ENCODE measurements around the gene SEMA3F.

SEMA3F gene

DNA sequence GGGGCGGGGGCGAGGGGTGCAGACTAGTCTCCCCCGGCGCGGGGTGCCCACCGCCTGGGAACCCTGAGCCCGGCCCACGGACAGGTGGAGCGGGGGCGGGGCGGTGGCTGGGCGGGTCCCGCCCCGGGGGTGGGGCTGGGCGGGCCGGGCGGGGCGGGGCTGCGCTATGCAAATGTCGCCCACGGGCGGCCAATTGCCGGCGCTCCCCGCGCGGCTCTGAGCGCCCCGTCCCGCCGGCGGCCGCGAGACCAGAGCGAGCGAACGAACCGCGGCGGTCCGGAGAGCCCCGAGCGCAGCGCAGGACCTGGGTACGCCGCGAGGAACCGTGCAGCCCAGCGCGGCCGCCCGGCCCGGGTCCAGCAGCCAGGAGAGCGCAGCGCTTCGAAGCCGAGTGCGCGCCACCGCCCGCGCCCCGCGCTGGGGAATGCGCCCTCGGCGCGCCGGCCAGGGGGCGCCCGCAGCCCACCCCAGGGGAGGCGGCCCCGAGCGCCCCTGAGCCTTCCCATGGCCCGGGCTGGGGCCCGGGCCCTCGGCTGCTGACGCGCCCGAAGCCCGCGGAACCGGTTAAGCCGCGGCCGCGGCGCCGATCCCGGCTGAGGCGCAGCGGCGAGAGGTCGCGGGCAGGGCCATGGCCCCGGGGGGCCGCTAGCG, at the start of gene SEMA3F:
TSS of gene SEMA3F (plus strand) at position 485 of the 651 bp plus-strand sequence. CDS start 4,299 bp downstream, outside the sequence.
- DNase-seq, result peak; percentile 80
- Mint-ChIP-seq H3K9me3 (no peaks in the 10 kb centered on the region), H3K27ac (no peak within 1 kb of the TSS), H3K4me3 (peak within 1 kb of the TSS; percentile 57), H3K36me3 (ENCODE audit: low read depth) (no peaks in the 10 kb centered on the region), H3K4me1 (ENCODE audit: low read depth) (peaks cover 9% of the 10 kb centered on the region), H3K27me3 (peaks cover 44% of the 10 kb centered on the region)

DNA sequence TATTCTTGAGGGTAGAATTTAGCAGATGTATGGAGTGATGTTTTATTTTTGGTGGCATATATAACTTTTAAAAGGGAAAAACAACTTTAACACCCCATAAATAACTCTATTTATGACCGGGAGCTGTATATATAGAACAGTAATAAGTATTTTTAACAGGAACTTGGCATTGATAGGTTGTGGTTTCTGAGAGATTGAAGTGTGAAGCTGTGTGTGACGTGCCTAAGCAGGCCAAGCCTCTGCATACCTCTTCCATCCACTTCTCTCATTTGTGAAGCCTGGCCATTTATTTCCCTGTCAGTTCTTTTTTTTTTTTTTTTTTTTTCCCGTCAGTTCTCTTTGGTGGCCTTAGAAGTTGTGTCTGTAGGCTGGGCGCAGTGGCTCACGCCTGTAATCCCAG, 43.4 kb upstream of the SEMA3F start:
- H3K27me3 Mint-ChIP-seq, result no peaks in the 10 kb centered on the region
- peaks cover 99% of the 10 kb centered on the region for H3K36me3 Mint-ChIP-seq (ENCODE audit: low read depth)
- peak overlapping the region; percentile 74 for H3K27ac Mint-ChIP-seq
- DNase-seq, result no peak
- H3K4me3 Mint-ChIP-seq, result no peak overlapping the region
- no peaks in the 10 kb centered on the region for H3K9me3 Mint-ChIP-seq
- no peaks in the 10 kb centered on the region for H3K4me1 Mint-ChIP-seq (ENCODE audit: low read depth)

DNA sequence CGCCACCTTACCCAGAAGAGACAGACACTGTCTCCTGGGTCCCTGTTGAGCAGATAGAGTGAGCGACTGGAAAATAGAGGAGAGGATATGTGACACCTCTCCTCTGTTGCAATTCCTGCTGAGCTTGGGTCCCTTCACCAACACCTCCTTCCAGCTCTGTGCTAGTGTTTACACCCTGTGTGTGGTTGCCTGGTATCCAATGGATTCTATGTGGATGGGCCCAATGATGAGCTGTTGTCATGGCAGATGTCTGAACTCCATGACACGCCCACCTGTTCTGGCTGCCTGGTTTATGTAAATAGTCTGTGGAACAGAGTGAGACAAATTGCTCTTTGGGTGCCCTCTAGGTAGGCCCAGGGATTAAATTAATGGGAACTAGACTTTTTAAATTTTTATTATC, 42.7 kb upstream of the SEMA3F start:
- DNase-seq, result no peak
- Mint-ChIP-seq H3K27me3 (no peaks in the 10 kb centered on the region), H3K36me3 (ENCODE audit: low read depth) (peaks cover 99% of the 10 kb centered on the region), H3K4me3 (no peak overlapping the region), H3K9me3 (no peaks in the 10 kb centered on the region), H3K27ac (peak overlapping the region; percentile 61), H3K4me1 (ENCODE audit: low read depth) (no peaks in the 10 kb centered on the region)

DNA sequence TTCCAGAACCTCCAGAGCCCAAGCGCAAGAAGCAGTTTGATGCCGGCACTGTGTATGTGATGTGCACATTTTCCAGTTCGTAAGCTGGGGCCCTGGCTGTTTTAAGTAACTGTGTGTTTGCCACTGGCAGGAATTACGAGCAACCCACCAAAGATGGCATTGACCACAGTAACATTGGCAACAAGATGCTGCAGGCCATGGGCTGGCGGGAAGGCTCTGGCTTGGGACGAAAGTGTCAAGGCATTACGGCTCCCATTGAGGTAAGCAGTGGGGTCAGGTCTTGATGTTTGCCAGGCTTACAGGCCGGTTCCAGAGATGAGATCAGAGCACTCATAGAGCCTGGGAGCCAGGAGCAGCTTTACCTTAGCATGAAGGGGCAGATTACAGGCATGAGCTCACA, 38.0 kb upstream of the SEMA3F start:
- Mint-ChIP-seq H3K27me3 (no peaks in the 10 kb centered on the region), H3K4me3 (no peak overlapping the region), H3K9me3 (no peaks in the 10 kb centered on the region), H3K36me3 (ENCODE audit: low read depth) (peaks cover 98% of the 10 kb centered on the region), H3K27ac (peak overlapping the region; percentile 30), H3K4me1 (ENCODE audit: low read depth) (no peaks in the 10 kb centered on the region)
- DNase-seq, result no peak

DNA sequence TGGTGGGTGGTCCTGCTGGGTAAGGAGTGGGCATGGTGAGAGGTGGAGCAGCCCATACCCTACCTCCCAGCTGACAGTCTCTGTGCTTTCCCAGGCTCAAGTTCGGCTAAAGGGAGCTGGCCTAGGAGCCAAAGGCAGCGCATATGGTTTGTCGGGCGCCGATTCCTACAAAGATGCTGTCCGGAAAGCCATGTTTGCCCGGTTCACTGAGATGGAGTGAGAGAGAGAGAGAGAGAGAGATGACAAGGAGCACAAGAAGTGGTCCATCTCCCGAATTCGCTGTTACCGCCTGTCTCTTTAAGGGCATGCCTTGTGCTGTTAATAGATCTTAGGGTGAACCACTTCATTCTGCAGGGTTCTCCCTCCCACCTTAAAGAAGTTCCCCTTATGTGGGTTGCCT, 36.9 kb upstream of the SEMA3F start:
- Mint-ChIP-seq H3K27ac (no peak overlapping the region), H3K4me1 (ENCODE audit: low read depth) (no peaks in the 10 kb centered on the region), H3K27me3 (no peaks in the 10 kb centered on the region), H3K36me3 (ENCODE audit: low read depth) (peaks cover 93% of the 10 kb centered on the region), H3K9me3 (no peaks in the 10 kb centered on the region), H3K4me3 (no peak overlapping the region)
- DNase-seq, result no peak

DNA sequence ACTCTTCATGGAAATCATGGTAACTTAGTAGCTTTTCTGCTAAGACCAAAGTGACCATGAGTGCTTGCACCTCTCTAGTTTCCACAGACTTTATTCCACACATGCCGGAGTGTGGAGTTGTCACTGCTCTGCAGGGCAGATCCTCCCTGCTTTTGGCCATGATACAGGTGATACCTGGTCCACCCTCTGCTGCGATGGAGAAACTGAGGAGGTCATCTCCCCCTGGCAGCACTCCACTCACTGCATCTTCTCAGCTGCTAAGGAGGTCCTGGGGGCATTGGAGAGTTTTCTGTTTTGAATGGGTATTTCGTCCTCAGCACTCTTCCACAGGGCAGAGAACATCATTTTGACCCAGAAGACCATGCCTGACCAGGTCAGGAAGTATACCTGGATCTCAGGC, 35.3 kb upstream of the SEMA3F start:
- no peak for DNase-seq
- no peak overlapping the region for H3K4me3 Mint-ChIP-seq
- no peaks in the 10 kb centered on the region for H3K27me3 Mint-ChIP-seq
- H3K4me1 Mint-ChIP-seq (ENCODE audit: low read depth), result no peaks in the 10 kb centered on the region
- H3K27ac Mint-ChIP-seq, result no peak overlapping the region
- peaks cover 78% of the 10 kb centered on the region for H3K36me3 Mint-ChIP-seq (ENCODE audit: low read depth)
- H3K9me3 Mint-ChIP-seq, result no peaks in the 10 kb centered on the region

DNA sequence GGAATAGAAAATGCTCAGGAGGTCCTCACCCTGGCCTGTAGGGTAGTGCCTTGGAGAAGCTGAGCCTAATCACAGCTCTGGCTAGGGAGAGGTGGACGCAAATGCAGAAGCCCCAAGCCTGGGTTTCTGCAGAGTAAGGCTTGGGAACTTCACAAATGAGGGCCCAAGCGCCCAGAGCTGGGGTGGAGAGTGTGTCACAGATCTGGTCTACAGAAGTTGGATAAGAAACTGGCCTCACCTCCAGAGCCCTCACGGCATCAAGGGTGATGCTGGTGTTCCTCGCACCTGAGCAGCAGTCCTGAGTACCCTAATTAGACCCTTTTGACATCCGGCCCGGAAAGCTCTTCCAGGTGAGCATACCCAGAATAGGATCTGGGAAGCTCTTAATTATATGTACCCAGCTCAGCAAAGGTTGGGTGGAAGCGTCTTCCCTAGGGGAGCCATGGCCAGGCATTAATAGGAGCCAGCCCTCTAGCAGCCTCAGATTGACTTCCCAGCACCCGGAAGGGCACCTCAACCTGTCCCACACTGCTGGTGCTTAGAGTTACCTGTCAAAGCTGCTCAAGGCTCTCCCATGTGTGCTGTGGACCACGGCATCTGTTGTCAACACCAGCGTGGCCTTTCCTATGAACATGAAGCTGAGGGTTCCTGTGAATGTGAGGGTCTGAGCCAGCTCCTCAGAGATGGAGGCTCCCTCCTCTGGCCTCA, 34.6 kb upstream of the SEMA3F start:
- no peak overlapping the region for H3K27ac Mint-ChIP-seq
- H3K9me3 Mint-ChIP-seq, result no peaks in the 10 kb centered on the region
- peaks cover 70% of the 10 kb centered on the region for H3K36me3 Mint-ChIP-seq (ENCODE audit: low read depth)
- H3K4me1 Mint-ChIP-seq (ENCODE audit: low read depth), result no peaks in the 10 kb centered on the region
- H3K27me3 Mint-ChIP-seq, result no peaks in the 10 kb centered on the region
- no peak overlapping the region for H3K4me3 Mint-ChIP-seq
- no peak for DNase-seq

DNA sequence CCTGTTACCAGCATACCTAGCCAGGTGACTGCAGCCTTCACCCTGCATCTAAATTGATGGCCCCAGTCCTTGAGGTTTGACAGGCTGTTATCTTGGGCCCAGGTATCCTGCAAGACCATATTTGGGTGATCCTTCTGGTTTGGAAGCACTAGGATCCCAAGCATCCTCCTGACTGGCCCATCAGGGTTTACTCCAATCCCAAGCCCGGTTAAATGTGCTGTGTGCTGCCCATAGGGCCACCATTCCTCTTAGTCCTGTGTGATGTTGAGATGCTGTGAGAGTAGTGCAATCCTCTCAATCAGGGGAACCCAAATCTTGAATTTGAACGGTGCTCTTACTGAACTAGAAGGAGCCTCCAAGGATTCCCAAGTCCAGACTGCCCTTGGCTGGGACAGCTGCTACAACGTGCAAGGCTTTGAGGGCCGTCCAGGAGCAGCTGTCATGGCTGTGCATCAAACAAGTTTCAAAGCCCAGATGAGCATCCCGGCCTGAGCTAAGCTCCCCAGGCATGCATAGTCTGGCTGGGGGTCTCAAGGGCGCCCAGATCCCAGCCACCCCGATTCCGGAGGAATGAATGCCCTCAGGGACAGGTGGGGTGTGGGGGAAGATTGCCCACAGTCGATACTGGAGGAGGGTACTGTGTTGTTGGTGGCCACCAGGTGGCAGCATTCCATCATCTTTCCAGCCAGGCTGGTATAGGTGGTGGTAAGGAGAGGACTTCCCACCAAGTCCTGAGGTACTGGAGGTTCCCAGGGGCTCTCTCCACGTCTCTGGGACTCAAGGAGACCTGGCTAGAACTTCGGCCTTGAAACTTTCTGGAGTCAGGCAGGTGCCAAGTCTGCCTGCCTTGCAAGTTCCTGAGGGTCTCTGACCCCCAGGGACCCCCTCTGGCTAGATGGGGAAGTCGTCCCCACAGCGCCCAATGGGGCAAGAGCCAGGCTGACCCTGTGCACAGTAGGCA, 33.8 kb upstream of the SEMA3F start:
- no peaks in the 10 kb centered on the region for H3K4me1 Mint-ChIP-seq (ENCODE audit: low read depth)
- H3K9me3 Mint-ChIP-seq, result no peaks in the 10 kb centered on the region
- peaks cover 62% of the 10 kb centered on the region for H3K36me3 Mint-ChIP-seq (ENCODE audit: low read depth)
- H3K27me3 Mint-ChIP-seq, result no peaks in the 10 kb centered on the region
- DNase-seq, result peak; percentile 81
- H3K27ac Mint-ChIP-seq, result peak overlapping the region; percentile 11
- no peak overlapping the region for H3K4me3 Mint-ChIP-seq

DNA sequence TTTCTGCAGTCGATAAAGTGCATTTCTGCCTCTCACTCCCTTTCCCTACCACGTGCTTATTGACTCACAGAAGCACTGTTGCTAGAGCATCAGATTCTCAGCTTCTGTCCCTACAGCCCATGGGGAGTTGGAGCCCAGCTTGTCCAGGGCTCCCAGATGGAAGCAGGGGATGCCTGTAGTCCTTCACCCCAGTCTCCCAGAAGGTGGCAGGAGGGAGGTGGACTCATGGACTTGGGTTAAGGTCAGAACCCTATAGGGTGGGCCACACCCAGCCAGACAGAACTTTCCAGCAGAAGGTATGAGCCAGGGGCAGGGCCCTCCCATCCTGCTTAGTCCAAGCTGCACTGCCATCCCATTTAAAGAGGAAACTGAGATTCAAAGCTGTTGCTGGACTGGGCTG, 33.1 kb upstream of the SEMA3F start:
- H3K36me3 Mint-ChIP-seq (ENCODE audit: low read depth), result peaks cover 55% of the 10 kb centered on the region
- no peak for DNase-seq
- no peak overlapping the region for H3K27ac Mint-ChIP-seq
- no peaks in the 10 kb centered on the region for H3K27me3 Mint-ChIP-seq
- H3K4me3 Mint-ChIP-seq, result no peak overlapping the region
- H3K9me3 Mint-ChIP-seq, result no peaks in the 10 kb centered on the region
- no peaks in the 10 kb centered on the region for H3K4me1 Mint-ChIP-seq (ENCODE audit: low read depth)

DNA sequence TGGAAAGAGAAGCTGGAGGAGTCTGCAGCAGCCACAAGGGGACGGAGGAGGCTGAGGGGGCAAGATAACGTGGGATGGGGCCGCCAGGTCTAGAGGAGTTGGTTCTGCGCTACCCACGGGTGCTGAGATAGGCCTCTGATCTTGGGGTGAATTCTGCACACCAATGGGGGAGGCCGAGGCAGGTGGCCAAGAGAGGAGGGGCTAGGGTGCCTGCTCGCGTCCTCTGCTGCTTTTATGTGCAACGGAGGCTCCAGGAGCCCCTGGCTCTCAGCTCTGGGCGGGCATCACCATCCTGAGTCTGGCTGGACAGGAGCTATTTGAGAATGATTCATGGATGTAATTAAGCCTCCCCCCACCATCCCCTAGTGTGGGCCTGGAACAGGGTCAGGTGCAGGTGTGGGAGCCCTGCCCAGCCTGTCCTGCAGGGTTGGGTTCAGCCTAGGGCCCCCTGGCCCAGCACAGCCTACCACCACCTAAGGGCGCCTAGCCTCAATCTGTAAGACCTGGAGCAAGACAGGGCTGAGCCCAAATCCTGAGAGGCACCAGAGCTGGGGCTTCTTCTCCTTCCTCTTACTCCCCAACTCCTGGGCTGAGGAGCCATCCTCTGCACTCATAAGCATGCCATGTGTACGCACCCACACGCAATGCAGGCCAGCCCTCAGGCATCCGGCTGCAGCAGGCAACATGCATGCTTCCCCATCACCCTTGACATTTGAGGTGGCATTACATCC, 32.3 kb upstream of the SEMA3F start:
- no peaks in the 10 kb centered on the region for H3K27me3 Mint-ChIP-seq
- H3K4me3 Mint-ChIP-seq, result no peak overlapping the region
- H3K4me1 Mint-ChIP-seq (ENCODE audit: low read depth), result no peaks in the 10 kb centered on the region
- peaks cover 47% of the 10 kb centered on the region for H3K36me3 Mint-ChIP-seq (ENCODE audit: low read depth)
- DNase-seq, result no peak
- peak overlapping the region; percentile 22 for H3K27ac Mint-ChIP-seq
- no peaks in the 10 kb centered on the region for H3K9me3 Mint-ChIP-seq

DNA sequence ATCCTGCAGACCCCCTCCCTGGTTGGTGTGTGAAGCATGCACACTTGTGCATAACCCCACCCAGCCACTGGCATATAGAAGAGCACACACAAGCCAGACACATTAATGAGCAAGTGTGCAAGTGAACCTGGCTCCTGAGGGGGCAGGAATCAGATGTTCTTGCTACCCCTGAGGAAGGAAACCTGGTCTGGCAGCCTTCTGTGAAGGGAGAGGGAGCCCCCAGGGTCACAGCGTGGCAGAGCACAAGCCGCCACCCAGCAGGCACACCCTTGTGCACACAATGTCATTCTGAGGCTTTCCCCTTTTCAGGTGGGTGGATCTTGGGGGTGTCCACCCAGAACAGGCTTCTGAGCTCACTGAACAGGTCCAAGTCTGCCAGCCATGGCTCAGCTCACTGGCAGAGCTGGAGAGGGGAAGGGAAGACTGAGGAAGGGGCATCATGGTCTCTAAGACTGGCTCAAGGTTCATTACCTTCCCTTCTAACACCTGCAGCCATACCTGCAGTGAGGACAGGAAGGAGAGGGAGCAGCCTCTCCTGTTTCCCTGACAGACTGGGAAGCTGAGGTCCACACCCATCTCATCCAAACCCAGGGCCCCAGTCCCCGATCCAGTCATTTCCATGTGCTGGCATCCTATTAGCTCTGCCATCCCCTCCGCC, 31.6 kb upstream of the SEMA3F start:
- peaks cover 40% of the 10 kb centered on the region for H3K36me3 Mint-ChIP-seq (ENCODE audit: low read depth)
- no peak for DNase-seq
- H3K9me3 Mint-ChIP-seq, result no peaks in the 10 kb centered on the region
- H3K27ac Mint-ChIP-seq, result no peak overlapping the region
- no peak overlapping the region for H3K4me3 Mint-ChIP-seq
- H3K27me3 Mint-ChIP-seq, result no peaks in the 10 kb centered on the region
- no peaks in the 10 kb centered on the region for H3K4me1 Mint-ChIP-seq (ENCODE audit: low read depth)

DNA sequence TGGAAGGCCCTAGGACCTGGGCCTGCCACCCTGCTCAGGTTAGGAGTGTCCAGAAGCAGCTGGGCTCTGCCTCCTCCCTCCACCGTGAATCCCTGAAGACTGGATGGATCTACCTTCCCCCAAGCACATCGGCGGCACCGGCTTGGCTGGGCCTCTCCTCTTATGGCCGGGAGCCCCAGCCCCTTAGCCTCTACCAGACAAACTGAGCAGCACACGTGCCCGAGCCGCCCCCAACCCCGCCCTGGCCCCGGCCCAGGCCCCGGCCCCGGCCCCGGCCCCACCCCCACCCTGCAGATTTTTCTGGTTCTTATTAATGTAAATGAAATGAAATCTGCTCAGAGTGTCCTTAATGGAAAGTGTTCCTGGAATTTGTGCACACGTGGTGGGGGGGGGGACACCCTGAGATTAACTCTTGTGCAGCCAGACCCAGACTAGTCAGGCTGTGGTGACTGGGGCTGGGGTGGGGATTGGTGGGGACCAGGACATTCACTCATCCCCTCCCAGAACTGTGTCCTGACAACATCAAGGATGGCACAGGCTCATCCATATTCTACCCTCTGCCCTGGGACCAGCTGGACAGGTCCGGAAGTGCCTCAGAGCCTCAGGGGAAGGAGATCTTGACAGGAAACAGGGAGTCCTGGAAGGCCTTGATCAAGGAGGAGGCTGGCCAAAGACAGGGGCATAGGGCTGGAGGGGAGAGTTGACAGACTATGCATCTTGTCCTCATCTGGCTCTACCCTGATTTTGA, 30.9 kb upstream of the SEMA3F start:
- Mint-ChIP-seq H3K27ac (no peak overlapping the region), H3K36me3 (ENCODE audit: low read depth) (peaks cover 33% of the 10 kb centered on the region), H3K4me1 (ENCODE audit: low read depth) (no peaks in the 10 kb centered on the region), H3K27me3 (no peaks in the 10 kb centered on the region), H3K9me3 (no peaks in the 10 kb centered on the region), H3K4me3 (no peak overlapping the region)
- DNase-seq, result no peak

DNA sequence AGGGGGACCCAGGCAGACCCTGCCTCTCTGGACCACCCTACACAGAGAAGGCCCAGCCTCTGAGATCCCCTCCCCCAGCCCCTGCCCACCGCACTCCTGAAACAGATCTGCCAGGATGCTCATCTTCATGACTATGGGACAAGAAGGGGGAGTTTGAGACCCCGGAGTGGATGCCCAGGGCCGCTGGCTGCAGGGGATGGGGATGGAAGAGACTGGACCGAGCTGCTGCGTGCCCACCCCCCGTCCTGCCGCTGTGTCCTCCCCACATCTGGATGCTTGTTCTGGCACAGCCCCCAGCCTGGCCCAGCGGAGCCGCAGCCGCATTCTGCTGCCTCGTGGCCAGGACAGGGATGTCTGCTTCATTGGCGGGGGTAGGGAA, 30.3 kb upstream of the SEMA3F start:
- H3K27me3 Mint-ChIP-seq, result no peaks in the 10 kb centered on the region
- no peak for DNase-seq
- no peak overlapping the region for H3K4me3 Mint-ChIP-seq
- no peaks in the 10 kb centered on the region for H3K9me3 Mint-ChIP-seq
- H3K4me1 Mint-ChIP-seq (ENCODE audit: low read depth), result no peaks in the 10 kb centered on the region
- H3K36me3 Mint-ChIP-seq (ENCODE audit: low read depth), result peaks cover 29% of the 10 kb centered on the region
- no peak overlapping the region for H3K27ac Mint-ChIP-seq

All from activated T-cell treated with anti-CD3 and anti-CD28 coated beads, Interleukin-2, amount 50 U/mL, for 24 hours (primary cell).